COLO668 (cell line): ENCODE results near the gene PEX10.

ENCODE experiments used
- DNase-seq: peaks from one replicate; lab custom pipeline; 2025; ENCODE audit not compliant: unreplicated experiment; lab: John Stamatoyannopoulos, UW

Gene PEX10

GRCh38 chr1:2354511-2355372 is 57.6 kb downstream of the PEX10 start:
- DNase-seq = no peak
